Psoas muscle (tissue), 8 donors: Measurements from ENCODE around the gene OOSP3. TPM values are rescaled to one million over a fixed set of nuclear protein-coding genes. Genes with fewer than 3 reads are reported as not detected.
"Not testable (repeated sequence)": the region's sequence is repeated elsewhere in the genome, so short reads cannot be mapped to it uniquely, and the experiment has no call there.

Experiments
- ATAC-seq, 4 donors: fragments of 200-7000 bp; cut with Tn5 transposase; one replicate each; pipeline ENCODE4 v1.9.1; 2020; ENCODE audit warnings: moderate library complexity in 3 of 4, mild to moderate bottlenecking in 2 of 4
- DNase-seq, 2 donors: peaks; one replicate each; pipeline ENCODE4 v3.0.0-alpha.2; 2020
- H3K27ac ChIP-seq: fragments of 200-600 bp; one replicate; pipeline ENCODE4 v1.8.0; 2022
- H3K27me3 ChIP-seq, 3 donors: fragments of 200-600 bp in 1 of 3; one replicate each; pipeline versions ENCODE4 v1.6.1 to v1.8.0; 2013 to 2022; ENCODE audit warnings: low read length in 2 of 3, mild to moderate bottlenecking in 2 of 3, moderate library complexity in 1 of 3; ENCODE audit not compliant: insufficient read depth in 3 of 3
- H3K36me3 ChIP-seq, 2 donors: fragments of 200-600 bp in 1 of 2; one replicate each; pipeline versions ENCODE4 v1.6.1 to v1.8.0; 2013 to 2022; ENCODE audit warnings: low read depth in 1 of 2, mild to moderate bottlenecking in 1 of 2, moderate library complexity in 1 of 2; ENCODE audit not compliant: insufficient read depth in 1 of 2
- H3K4me1 ChIP-seq: fragments of 200-600 bp; one replicate; pipeline ENCODE4 v1.8.0; 2022
- H3K4me3 ChIP-seq: fragments of 200-600 bp; one replicate; pipeline ENCODE4 v1.8.0; 2022; ENCODE audit warnings: mild to moderate bottlenecking
- H3K9me3 ChIP-seq: fragments of 200-600 bp; one replicate; pipeline ENCODE4 v1.8.0; 2022
- CTCF ChIP-seq: fragments of 200-600 bp; IDR thresholded peaks from one replicate; pipeline ENCODE4 v1.8.0; 2022; ENCODE audit warnings: antibody characterized with exemption
- WGBS, 3 donors: extraction: QIAGEN DNeasy Blood & Tissue Kit; methylation state at CpG; one replicate each; pipeline versions ENCODE4 v1.1.6 to v1.1.7; 2013; 5-methylcytosine and 5-hydroxymethylcytosine counted together
- intact Hi-C, 2 donors: fragments of 100-400 bp; cut with DNase I; formaldehyde crosslinking; loops; one replicate each; pipeline versions ENCODE4 v1.11.0 to v1.14.2; 2022
- polyA plus RNA-seq, 3 donors: library from polyadenylated mRNA; stranded (reverse); fragments of 200-250 nt; gene quantifications; one replicate each; pipeline ENCODE4 v1.2.3, GENCODE V29; 2013
- total RNA-seq, 4 donors: library from RNA; stranded (reverse); fragmentation: NEBNext Ultra II Directional in 2 of 4; extraction: Animal tissue kit (Norgen Biotek cat#: 25700) in 2 of 4; gene quantifications; one replicate each; pipeline versions ENCODE4 v1.2.1 to v1.2.4, GENCODE V29; 2021 to 2023
- donor health status: healthy with polysubstance abuse.
- donor health status: DM: no; HTN: no; CAD: no; lungs with moderate emphysema.
- donor health status: Bipolar disorder and iron deficiency.
- donor health status: healthy.
- donor health status: DM: yes; HTN: yes; CAD: no.
- donor health status: DM: no; HTN: no; CAD: no.
- donor health status: DM: no; HTN: no; CAD: no.
- donor health status: DM: yes; HTN: yes; CAD: no.

OOSP3 gene
- total and polyA plus RNA-seq, 7 donors: not detected

- no peak for ATAC-seq
- no peak for TF ChIP-seq CTCF
- H3K27ac ChIP-seq: no peak overlapping the region
- intact Hi-C loops: no loop called here
- H3K9me3 ChIP-seq: no peaks in the 10 kb centered on the region
- DNase-seq: no peak
- H3K27me3 ChIP-seq: no peaks in the 10 kb centered on the region
- no peak overlapping the region for H3K4me3 ChIP-seq
- no peaks in the 10 kb centered on the region for H3K36me3 ChIP-seq
- H3K4me1 ChIP-seq: no peaks in the 10 kb centered on the region
- 21 to 30% (median 26%) methylated on average over 2 of the region's 2 CpGs for WGBS, 3 donors
These were observed 29.5 kb upstream of the OOSP3 start for GRCh38 chr11:59849129-59849528.

- H3K4me3 ChIP-seq, H3K4me1 ChIP-seq, intact Hi-C loops, H3K36me3 ChIP-seq, DNase-seq, H3K9me3 ChIP-seq, H3K27me3 ChIP-seq, H3K27ac ChIP-seq, ATAC-seq: not testable (repeated sequence)
- WGBS, 3 donors: 86 to 95% (median 88%) methylated on average over 2 of the region's 2 CpGs
These were observed 29.0 kb upstream of the OOSP3 start for GRCh38 chr11:59849551-59849950.

GRCh38 chr11:59851416-59851815 is 27.2 kb upstream of the OOSP3 start:
- H3K9me3 ChIP-seq, intact Hi-C loops, H3K4me1 ChIP-seq, H3K4me3 ChIP-seq, ATAC-seq, H3K27ac ChIP-seq, H3K27me3 ChIP-seq, H3K36me3 ChIP-seq, DNase-seq: not testable (repeated sequence)
- 87 to 95% (median 93%) methylated on average over 5 of the region's 5 CpGs for WGBS, 3 donors

GRCh38 chr11:59854871-59855270 is 23.7 kb upstream of the OOSP3 start:
- intact Hi-C loops: no loop called here
- ATAC-seq (no peak), DNase-seq (no peak)
- no peak for TF ChIP-seq CTCF
- Histone ChIP-seq H3K4me1 (no peaks in the 10 kb centered on the region), H3K36me3 (no peaks in the 10 kb centered on the region), H3K27ac (no peak overlapping the region), H3K9me3 (no peaks in the 10 kb centered on the region), H3K27me3 (peaks cover 0 to 2% (median 0%) of the 10 kb centered on the region in 3 donors), H3K4me3 (no peak overlapping the region)
- 35 to 59% (median 44%) methylated on average over 2 of the region's 2 CpGs for WGBS, 3 donors

- H3K4me1 ChIP-seq: no peaks in the 10 kb centered on the region
- no peak overlapping the region for H3K4me3 ChIP-seq
- H3K9me3 ChIP-seq: no peaks in the 10 kb centered on the region
- no peak for TF ChIP-seq CTCF
- H3K36me3 ChIP-seq: no peaks in the 10 kb centered on the region
- WGBS, 3 donors: 71 to 75% (median 71%) methylated on average over 10 of the region's 10 CpGs
- H3K27ac ChIP-seq: no peak overlapping the region
- ATAC-seq (no peak), DNase-seq (no peak)
- intact Hi-C loops: no loop called here
- H3K27me3 ChIP-seq: peaks cover 0 to 2% (median 0%) of the 10 kb centered on the region in 3 donors
These were observed 20.8 kb upstream of the OOSP3 start for GRCh38 chr11:59857439-59858434.
